GM18909 (cell line): ENCODE measurements around the gene SYCN.

Source experiments
- ATAC-seq: cut with Tn5 transposase; IDR thresholded peaks from one replicate; pipeline ENCODE4 v1.9.1; 2021; ENCODE audit warnings: mild to moderate bottlenecking; ENCODE audit not compliant: unreplicated experiment, poor library complexity

SYCN gene

GRCh38 chr19:39157275-39157996 is 46.6 kb downstream of the SYCN start:
- ATAC-seq, result no peak

- no peak for ATAC-seq
These were observed 47.5 kb downstream of the SYCN start for GRCh38 chr19:39156326-39157230.

- no peak for ATAC-seq
These were observed 48.3 kb downstream of the SYCN start for GRCh38 chr19:39155741-39156140.

- ATAC-seq, result no peak
These were observed 48.9 kb downstream of the SYCN start for GRCh38 chr19:39155114-39155700.

- no peak for ATAC-seq
These were observed 49.4 kb downstream of the SYCN start for GRCh38 chr19:39154629-39155100.

- no peak for ATAC-seq
These were observed 49.9 kb downstream of the SYCN start for GRCh38 chr19:39154100-39154628.
